Endothelial cell of umbilical vein (primary cell): ENCODE measurements around the gene PCBD1. TPM values are rescaled to one million over a fixed set of nuclear protein-coding genes. Genes with fewer than 3 reads are reported as not detected.

Source experiments
- BruUV-seq: library from RNA; stranded (reverse); fragments of 400-500 nt; replicated peaks from 2 replicates; lab custom pipeline; 2021; lab: Mats Ljungman, UMichigan
- CTCF ChIA-PET: fragments of 300-600, 350-600 bp; sonication (Branson Sonifier 250); formaldehyde crosslinking; loops from one replicate; lab custom pipeline; 2021; ENCODE audit warnings: antibody characterized with exemption, inconsistent platforms; lab: Charles Lee
- POLR2A ChIA-PET: fragments of 300-600, 350-600 bp; sonication (Branson Sonifier 250); formaldehyde crosslinking; loops from one replicate; lab custom pipeline; 2021; ENCODE audit warnings: antibody characterized with exemption, inconsistent platforms; lab: Charles Lee
- DNase-seq: peaks from one replicate; pipeline ENCODE4 v3.0.0-alpha.2; 2011; ENCODE audit warnings: low read depth, low spot score
- FAIRE-seq: peaks from 2 replicates; lab custom pipeline; 2011; peaks lifted over from hg19 to GRCh38; lab: Jason Lieb, UNC
- H2AFZ ChIP-seq: 2 replicates; pipeline ENCODE4 v1.6.0; 2012; ENCODE audit warnings: low read depth, low read length, control low read depth, inconsistent platforms
- H3K27ac ChIP-seq: 2 replicates; pipeline ENCODE4 v1.5.1; 2011; ENCODE audit warnings: low read depth, mild to moderate bottlenecking, control low read depth, low read length, moderate library complexity; ENCODE audit not compliant: insufficient read depth
- H3K27me3 ChIP-seq, 2 experiments: 2 replicates each; pipeline versions ENCODE4 v1.6.0 to v1.6.1; 2011; ENCODE audit warnings: low read length in 2 of 2, mixed read lengths in 1 of 2; ENCODE audit not compliant: control insufficient read depth in 2 of 2, insufficient read depth in 2 of 2
- H3K36me3 ChIP-seq, 2 experiments: 2 replicates in 1 of 2; 3 replicates in 1 of 2; pipeline ENCODE4 v1.5.1; 2011; ENCODE audit warnings: low read length in 2 of 2, mild to moderate bottlenecking in 1 of 2, moderate library complexity in 1 of 2; ENCODE audit not compliant: control insufficient read depth in 2 of 2, insufficient read depth in 2 of 2; ENCODE audit errors: extremely low read depth in 1 of 2
- H3K4me1 ChIP-seq: 3 replicates; pipeline ENCODE4 v1.5.1; 2011; ENCODE audit warnings: mild to moderate bottlenecking, low read length; ENCODE audit not compliant: control insufficient read depth, insufficient read depth; ENCODE audit errors: extremely low read depth
- H3K4me2 ChIP-seq: 2 replicates; pipeline ENCODE4 v1.6.1; 2011; ENCODE audit warnings: low read length, control low read depth, mixed read lengths; ENCODE audit not compliant: insufficient read depth
- H3K4me3 ChIP-seq, 3 experiments: fragments of 200-600 bp in 1 of 3; sonication (generic), shearing (Covaris generic) in 1 of 3; replicated peaks in 1 of 3; 2 replicates each; pipeline ENCODE4 v1.5.1; 2011 to 2016; ENCODE audit warnings: control low read depth in 3 of 3, low read length in 3 of 3, mild to moderate bottlenecking in 2 of 3, inconsistent platforms in 1 of 3, low read depth in 1 of 3, moderate library complexity in 1 of 3; ENCODE audit not compliant: insufficient read depth in 1 of 3
- H3K79me2 ChIP-seq: 2 replicates; pipeline ENCODE4 v1.6.0; 2012; ENCODE audit warnings: low read length, inconsistent platforms; ENCODE audit not compliant: control insufficient read depth, insufficient read depth
- H3K9ac ChIP-seq: replicated peaks from 2 replicates; pipeline ENCODE3; 2011; ENCODE audit warnings: low read length, control low read depth; ENCODE audit not compliant: insufficient read depth; ENCODE audit errors: extremely low read depth
- H3K9me1 ChIP-seq: replicated peaks from 3 replicates; pipeline ENCODE4 v1.6.0; 2011; ENCODE audit warnings: mild to moderate bottlenecking, low read length; ENCODE audit not compliant: control insufficient read depth, insufficient read depth; ENCODE audit errors: extremely low read depth
- H3K9me3 ChIP-seq: replicated peaks from 2 replicates; pipeline ENCODE4 v1.5.1; 2012; ENCODE audit warnings: low read length, inconsistent platforms; ENCODE audit not compliant: control insufficient read depth, insufficient read depth
- H4K20me1 ChIP-seq: replicated peaks from 2 replicates; pipeline ENCODE3; 2011; ENCODE audit warnings: mild to moderate bottlenecking, low read length; ENCODE audit not compliant: control insufficient read depth, insufficient read depth; ENCODE audit errors: extremely low read depth
- FOS ChIP-seq: IDR thresholded peaks from 2 replicates; pipeline ENCODE4 v1.6.1; 2011; ENCODE audit warnings: mild to moderate bottlenecking, low read length, moderate library complexity, borderline replicate concordance; ENCODE audit not compliant: insufficient read depth
- GATA2 ChIP-seq: IDR thresholded peaks from 2 replicates; pipeline ENCODE4 v1.7.0; 2011; ENCODE audit warnings: low read depth, mild to moderate bottlenecking, moderate library complexity, mixed read lengths, low read length; ENCODE audit not compliant: insufficient read length, insufficient read depth
- MYC ChIP-seq: IDR thresholded peaks from one replicate; pipeline ENCODE4 v1.6.1; 2011; ENCODE audit warnings: mild to moderate bottlenecking, low read depth, low read length
- POLR2A ChIP-seq: IDR thresholded peaks from 2 replicates; pipeline ENCODE4 v1.6.1; 2012; ENCODE audit warnings: low read depth, mild to moderate bottlenecking, control low read depth, low read length
- dilution Hi-C: fragments of 300-500 bp; cut with MboI; formaldehyde crosslinking; loops from one replicate; pipeline ENCODE4 v1.15.0; 2019; ENCODE audit warnings: low sequenced_read_pairs; ENCODE audit not compliant: extremely low pct_ligation_motif_present
- intact Hi-C: fragments of 100-400 bp; cut with micrococcal nuclease; formaldehyde crosslinking; loops from one replicate; pipeline ENCODE4 v1.10.0; 2022
- polyA plus RNA-seq, 4 experiments: library from polyadenylated mRNA; depleted of rRNA in 3 of 4; stranded (reverse) in 3 of 4; unstranded in 1 of 4; fragments of >200 nt; gene quantifications; 2 replicates each; pipeline versions ENCODE4 v1.2.1 to v1.2.3, GENCODE V29; 2011 to 2012; ENCODE audit warnings: missing spikeins in 1 of 4
- total RNA-seq: library from RNA; stranded (reverse); gene quantifications from 2 replicates; pipeline ENCODE4 v1.2.3, GENCODE V29; 2021
- TF ChIP-seq, protein P1 (sequence below): IDR thresholded peaks from 2 replicates; pipeline ENCODE4 v1.6.1; 2011; ENCODE audit not compliant: insufficient read depth, insufficient read length
- TF ChIP-seq, protein P2 (sequence below), 2 donors: IDR thresholded peaks; 1 replicate in 1 of 2; 2 replicates in 1 of 2; pipeline ENCODE4 v1.5.1; 2011; ENCODE audit warnings: low read length in 2 of 2, mild to moderate bottlenecking in 2 of 2, moderate library complexity in 2 of 2, control low read depth in 1 of 2, inconsistent platforms in 1 of 2, low read depth in 1 of 2; ENCODE audit not compliant: insufficient read depth in 1 of 2; ENCODE audit errors: extremely low read depth in 1 of 2

Gene PCBD1
- total and polyA plus RNA-seq, 2 donors (not counting 3 experiments of a cell fraction or from before 2014, with no cell fraction given), result 95.7 to 113 TPM

DNA sequence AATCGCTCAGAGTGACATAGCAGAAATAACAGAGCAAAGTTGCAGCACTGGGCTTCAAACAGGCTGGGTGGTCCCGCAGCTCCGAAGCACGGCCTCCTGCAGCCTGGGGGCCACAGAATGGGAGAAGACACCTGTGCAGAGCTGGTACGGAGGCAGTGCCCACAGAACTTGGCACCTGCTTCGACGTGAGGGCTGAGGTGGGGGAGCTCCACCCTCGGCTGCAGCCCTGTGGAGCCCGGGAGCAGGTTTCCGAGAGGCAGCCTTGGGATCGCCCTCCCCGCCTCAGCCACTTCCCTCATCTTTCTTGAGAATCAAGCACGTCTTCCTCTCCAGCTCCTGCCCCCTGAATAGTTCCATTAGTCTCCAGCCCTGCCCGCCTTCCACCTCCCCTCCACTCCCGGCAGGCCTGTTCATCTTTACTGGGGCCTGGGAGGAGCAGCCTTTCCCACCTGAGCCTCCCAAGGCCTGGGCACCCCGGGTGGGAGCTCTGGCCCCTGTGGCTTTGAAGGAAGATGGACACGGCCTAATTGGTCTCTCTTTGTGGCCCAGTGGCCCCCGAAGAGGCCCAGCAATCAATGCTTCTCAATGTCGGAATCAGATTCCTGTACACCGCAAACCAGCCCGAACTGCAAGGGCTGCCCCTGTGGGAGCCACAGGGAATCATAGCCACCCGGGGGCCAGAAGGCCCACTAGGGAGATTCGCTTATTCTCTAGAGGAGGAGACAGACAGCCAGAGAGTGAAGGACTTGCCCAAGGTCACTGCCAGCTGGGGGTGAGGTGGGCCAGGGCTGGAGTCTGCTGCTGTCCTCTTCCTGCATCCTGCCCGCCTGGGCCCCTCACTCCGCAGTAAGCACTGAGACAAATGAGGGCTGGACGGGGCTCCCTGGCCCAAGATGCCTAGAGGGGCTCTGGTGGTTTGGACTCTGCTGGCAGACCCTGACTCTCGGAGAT lies 17.0 kb upstream of the PCBD1 start:
- no peak for TF ChIP-seq POLR2A
- TF ChIP-seq, protein P1, sequence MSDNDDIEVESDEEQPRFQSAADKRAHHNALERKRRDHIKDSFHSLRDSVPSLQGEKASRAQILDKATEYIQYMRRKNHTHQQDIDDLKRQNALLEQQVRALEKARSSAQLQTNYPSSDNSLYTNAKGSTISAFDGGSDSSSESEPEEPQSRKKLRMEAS, result no peak
- TF ChIP-seq GATA2, result no peak
- TF ChIP-seq MYC, result no peak
- TF ChIP-seq, protein P2, sequence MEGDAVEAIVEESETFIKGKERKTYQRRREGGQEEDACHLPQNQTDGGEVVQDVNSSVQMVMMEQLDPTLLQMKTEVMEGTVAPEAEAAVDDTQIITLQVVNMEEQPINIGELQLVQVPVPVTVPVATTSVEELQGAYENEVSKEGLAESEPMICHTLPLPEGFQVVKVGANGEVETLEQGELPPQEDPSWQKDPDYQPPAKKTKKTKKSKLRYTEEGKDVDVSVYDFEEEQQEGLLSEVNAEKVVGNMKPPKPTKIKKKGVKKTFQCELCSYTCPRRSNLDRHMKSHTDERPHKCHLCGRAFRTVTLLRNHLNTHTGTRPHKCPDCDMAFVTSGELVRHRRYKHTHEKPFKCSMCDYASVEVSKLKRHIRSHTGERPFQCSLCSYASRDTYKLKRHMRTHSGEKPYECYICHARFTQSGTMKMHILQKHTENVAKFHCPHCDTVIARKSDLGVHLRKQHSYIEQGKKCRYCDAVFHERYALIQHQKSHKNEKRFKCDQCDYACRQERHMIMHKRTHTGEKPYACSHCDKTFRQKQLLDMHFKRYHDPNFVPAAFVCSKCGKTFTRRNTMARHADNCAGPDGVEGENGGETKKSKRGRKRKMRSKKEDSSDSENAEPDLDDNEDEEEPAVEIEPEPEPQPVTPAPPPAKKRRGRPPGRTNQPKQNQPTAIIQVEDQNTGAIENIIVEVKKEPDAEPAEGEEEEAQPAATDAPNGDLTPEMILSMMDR (IDR thresholded peaks at IDR 0.05; ENCODE audit: extremely low read depth in 1 of 2, insufficient read depth in 1 of 2, low read depth in 1 of 2, low read length in 2 of 2), result no peak
- TF ChIP-seq FOS, result no peak
- Histone ChIP-seq H3K27me3 (peaks cover 4 to 10% of the 10 kb centered on the region in 2 experiments), H3K9me3 (no peaks in the 10 kb centered on the region), H3K9me1 (no peaks in the 10 kb centered on the region), H3K4me1 (no peaks in the 10 kb centered on the region), H3K79me2 (no peaks in the 10 kb centered on the region), H3K36me3 (no peaks in the 10 kb centered on the region), H3K4me2 (no peak overlapping the region), H3K4me3 (no peak overlapping the region), H2AFZ (no peak overlapping the region), H4K20me1 (no peaks in the 10 kb centered on the region), H3K27ac (no peak overlapping the region), H3K9ac (no peak overlapping the region)
- ChIA-PET CTCF (interaction anchor here (6.0 kb wide), 1 partner anchor 380 kb away, joined by 80 read pairs; no protein-coding TSS in a partner anchor), POLR2A (no interaction called here)
- no peak for FAIRE-seq
- no peak for DNase-seq
- BruUV-seq, result no TSS peak
- intact Hi-C loops, result no loop called here
- dilution Hi-C loops, result no loop called here
